Endodermal cell (in vitro differentiated cells): ENCODE results near the gene TNFRSF25. TPM values are rescaled to one million over a fixed set of nuclear protein-coding genes. Genes with fewer than 3 reads are reported as not detected.
"Not testable (repeated sequence)": the region's sequence is repeated elsewhere in the genome, so short reads cannot be mapped to it uniquely, and the experiment has no call there.

Experiments
- DNase-seq: peaks from one replicate; pipeline ENCODE4 v3.0.0-alpha.2; 2017
- H3K27ac ChIP-seq: 2 replicates; pipeline ENCODE4 v1.5.1; 2013; ENCODE audit warnings: mild to moderate bottlenecking, low read depth, low read length, moderate library complexity
- H3K27me3 ChIP-seq: 2 replicates; pipeline ENCODE4 v1.6.1; 2013; ENCODE audit warnings: mild to moderate bottlenecking, low read length, moderate library complexity; ENCODE audit not compliant: insufficient read depth, control insufficient read depth, poor library complexity, severe bottlenecking
- H3K36me3 ChIP-seq: 2 replicates; pipeline ENCODE4 v1.7.0; 2013; ENCODE audit warnings: mild to moderate bottlenecking, low read length, moderate library complexity; ENCODE audit not compliant: control insufficient read depth, insufficient read depth
- H3K4me1 ChIP-seq: one replicate; pipeline ENCODE4 v1.7.0; 2013; ENCODE audit warnings: low read length; ENCODE audit not compliant: control insufficient read depth, insufficient read depth
- H3K4me3 ChIP-seq: 2 replicates; pipeline ENCODE4 v1.5.1; 2013; ENCODE audit warnings: mild to moderate bottlenecking, low read length, moderate library complexity
- H3K9ac ChIP-seq: 2 replicates; pipeline ENCODE4 v1.6.1; 2013; ENCODE audit warnings: mild to moderate bottlenecking, low read length, moderate library complexity; ENCODE audit not compliant: poor library complexity, severe bottlenecking; ENCODE audit errors: extremely low read depth
- H3K9me3 ChIP-seq: 2 replicates; pipeline ENCODE4 v1.6.1; 2013; ENCODE audit warnings: mild to moderate bottlenecking, low read length, moderate library complexity; ENCODE audit not compliant: control insufficient read depth
- H3K27ac Mint-ChIP-seq: 2 replicates; pipeline ENCODE4 v1.8.0; 2020; ENCODE audit warnings: mixed read lengths
- H3K27me3 Mint-ChIP-seq: 2 replicates; pipeline ENCODE4 v1.8.0; 2021; ENCODE audit warnings: mild to moderate bottlenecking, mixed read lengths; ENCODE audit not compliant: insufficient read depth
- H3K36me3 Mint-ChIP-seq: 2 replicates; pipeline ENCODE4 v1.8.0; 2020; ENCODE audit warnings: low read depth, mixed read lengths
- H3K4me1 Mint-ChIP-seq: 2 replicates; pipeline ENCODE4 v1.8.0; 2020; ENCODE audit warnings: mixed read lengths
- H3K4me3 Mint-ChIP-seq: 2 replicates; pipeline ENCODE4 v1.8.0; 2020; ENCODE audit warnings: mild to moderate bottlenecking, moderate library complexity, mixed read lengths
- H3K9me3 Mint-ChIP-seq: 2 replicates; pipeline ENCODE4 v1.8.0; 2020; ENCODE audit warnings: mild to moderate bottlenecking, mixed read lengths
- WGBS, 2 experiments: methylation state at CpG; one replicate each; pipeline versions ENCODE4 v1.1.5 to v1.1.7; 2013; ENCODE audit warnings: missing lambda C conversion rate in 2 of 2, mixed read lengths in 1 of 2; ENCODE audit not compliant: insufficient coverage in 1 of 2, insufficient read length in 1 of 2; 5-methylcytosine and 5-hydroxymethylcytosine counted together
- total RNA-seq, 2 donors: library from RNA; stranded (reverse); fragmentation: NEBNext Ultra II Directional in 1 of 2; extraction: Animal tissue kit (Norgen Biotek cat#: 25700) in 1 of 2; gene quantifications; 2 replicates in 1 of 2; 3 replicates in 1 of 2; pipeline ENCODE4 v1.2.1, GENCODE V29; 2021
- TF ChIP-seq, protein P1 (sequence below): fragments of 200-600 bp; sonication (generic); conservative IDR thresholded peaks from 2 replicates; pipeline ENCODE4 v1.5.0; 2021; ENCODE audit warnings: antibody characterized with exemption, mild to moderate bottlenecking

Gene TNFRSF25
- total RNA-seq, 2 donors from 2014 or later = 25.9 to 26.9 TPM

- H3K27me3 Mint-ChIP-seq = peaks cover 27% of the 10 kb centered on the region
- no peak overlapping the region for H3K27ac Mint-ChIP-seq
- peaks cover 21% of the 10 kb centered on the region for H3K36me3 Mint-ChIP-seq
- no peak overlapping the region for H3K4me3 Mint-ChIP-seq
- WGBS, 2 experiments = 75 to 80% methylated on average over 26 to 39 of the region's 39 CpGs
- no peak overlapping the region for H3K4me3 ChIP-seq
- no peak overlapping the region for H3K27ac ChIP-seq
- no peaks in the 10 kb centered on the region for H3K4me1 ChIP-seq
- H3K27me3 ChIP-seq = peaks cover 21% of the 10 kb centered on the region
- TF ChIP-seq, protein P1, sequence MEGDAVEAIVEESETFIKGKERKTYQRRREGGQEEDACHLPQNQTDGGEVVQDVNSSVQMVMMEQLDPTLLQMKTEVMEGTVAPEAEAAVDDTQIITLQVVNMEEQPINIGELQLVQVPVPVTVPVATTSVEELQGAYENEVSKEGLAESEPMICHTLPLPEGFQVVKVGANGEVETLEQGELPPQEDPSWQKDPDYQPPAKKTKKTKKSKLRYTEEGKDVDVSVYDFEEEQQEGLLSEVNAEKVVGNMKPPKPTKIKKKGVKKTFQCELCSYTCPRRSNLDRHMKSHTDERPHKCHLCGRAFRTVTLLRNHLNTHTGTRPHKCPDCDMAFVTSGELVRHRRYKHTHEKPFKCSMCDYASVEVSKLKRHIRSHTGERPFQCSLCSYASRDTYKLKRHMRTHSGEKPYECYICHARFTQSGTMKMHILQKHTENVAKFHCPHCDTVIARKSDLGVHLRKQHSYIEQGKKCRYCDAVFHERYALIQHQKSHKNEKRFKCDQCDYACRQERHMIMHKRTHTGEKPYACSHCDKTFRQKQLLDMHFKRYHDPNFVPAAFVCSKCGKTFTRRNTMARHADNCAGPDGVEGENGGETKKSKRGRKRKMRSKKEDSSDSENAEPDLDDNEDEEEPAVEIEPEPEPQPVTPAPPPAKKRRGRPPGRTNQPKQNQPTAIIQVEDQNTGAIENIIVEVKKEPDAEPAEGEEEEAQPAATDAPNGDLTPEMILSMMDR = no peak
- H3K9me3 Mint-ChIP-seq = no peaks in the 10 kb centered on the region
- H3K9ac ChIP-seq = no peak overlapping the region
- DNase-seq = no peak
- no peaks in the 10 kb centered on the region for H3K9me3 ChIP-seq
- peaks cover 9% of the 10 kb centered on the region for H3K36me3 ChIP-seq
- H3K4me1 Mint-ChIP-seq = peaks cover 2% of the 10 kb centered on the region
Observed at GRCh38 chr1:6460301-6461050, 5.5 kb downstream of the TNFRSF25 start.

DNA sequence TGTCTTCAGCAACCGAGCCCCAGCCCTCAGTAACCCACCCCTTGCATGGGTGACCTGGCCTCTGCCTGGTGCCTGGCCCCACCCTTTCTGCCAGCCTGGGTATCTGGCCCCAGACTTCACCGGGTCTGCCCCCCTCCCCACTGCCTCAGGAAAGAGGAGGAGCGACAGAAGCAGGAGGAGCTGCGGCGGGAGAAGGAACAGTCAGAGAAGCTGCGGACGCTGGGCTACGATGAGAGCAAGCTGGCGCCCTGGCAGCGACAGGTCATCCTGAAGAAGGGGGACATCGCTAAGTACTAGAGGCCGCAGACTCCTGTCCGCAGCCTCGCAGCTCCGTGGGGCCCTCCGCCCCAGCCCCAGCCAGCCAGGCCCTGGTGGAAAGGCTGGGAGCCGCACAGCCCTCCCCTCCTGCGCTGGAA lies 6.1 kb downstream of the TNFRSF25 start:
- peaks cover 27% of the 10 kb centered on the region for H3K27me3 Mint-ChIP-seq
- peaks cover 2% of the 10 kb centered on the region for H3K4me1 Mint-ChIP-seq
- Histone ChIP-seq H3K9me3 (no peaks in the 10 kb centered on the region), H3K9ac (no peak overlapping the region), H3K4me3 (no peak overlapping the region), H3K27me3 (peaks cover 27% of the 10 kb centered on the region), H3K4me1 (no peaks in the 10 kb centered on the region), H3K36me3 (peaks cover 9% of the 10 kb centered on the region), H3K27ac (no peak overlapping the region)
- 55 to 73% methylated on average over 3 to 18 of the region's 18 CpGs for WGBS, 2 experiments
- TF ChIP-seq, protein P1 = no peak
- no peak overlapping the region for H3K27ac Mint-ChIP-seq
- H3K4me3 Mint-ChIP-seq = no peak overlapping the region
- peaks cover 21% of the 10 kb centered on the region for H3K36me3 Mint-ChIP-seq
- H3K9me3 Mint-ChIP-seq = no peaks in the 10 kb centered on the region
- DNase-seq = no peak

- no peak overlapping the region for H3K27ac ChIP-seq
- Mint-ChIP-seq H3K4me1 (no peaks in the 10 kb centered on the region), H3K27me3 (peaks cover 39% of the 10 kb centered on the region), H3K9me3 (no peaks in the 10 kb centered on the region), H3K36me3 (peaks cover 9% of the 10 kb centered on the region), H3K4me3 (no peak overlapping the region), H3K27ac (no peak overlapping the region)
- H3K4me3 ChIP-seq = no peak overlapping the region
- no peak overlapping the region for H3K9ac ChIP-seq
- no peaks in the 10 kb centered on the region for H3K36me3 ChIP-seq
- no peaks in the 10 kb centered on the region for H3K4me1 ChIP-seq
- H3K9me3 ChIP-seq = no peaks in the 10 kb centered on the region
- TF ChIP-seq, protein P1 = peak; percentile 46
- peaks cover 55% of the 10 kb centered on the region for H3K27me3 ChIP-seq
- 84% methylated on average over 5 to 11 of the region's 11 CpGs for whole genome bisulfite sequencing, 2 experiments
- no peak for DNase-seq
Observed at GRCh38 chr1:6456800-6457466, 9.0 kb downstream of the TNFRSF25 start.

- not testable (repeated sequence) for H3K4me1 Mint-ChIP-seq, H3K4me3 ChIP-seq, H3K27ac ChIP-seq, H3K36me3 Mint-ChIP-seq, H3K9me3 Mint-ChIP-seq, DNase-seq, H3K4me1 ChIP-seq, H3K4me3 Mint-ChIP-seq, H3K9me3 ChIP-seq, H3K27ac Mint-ChIP-seq, H3K36me3 ChIP-seq, H3K9ac ChIP-seq
- 88 to 89% methylated on average over 45 to 58 of the region's 58 CpGs for WGBS, 2 experiments
- peaks cover 41% of the 10 kb centered on the region for H3K27me3 Mint-ChIP-seq
- H3K27me3 ChIP-seq = peaks cover 58% of the 10 kb centered on the region
Observed at GRCh38 chr1:6455752-6456520, 10.0 kb downstream of the TNFRSF25 start.
